Stimulated activated naive CD4-positive, alpha-beta T cell (primary cell): ENCODE results near the gene CDH4.
A peak's percentile ranks its signal among the peaks of the same experiment; 100 is the strongest.

Source experiments
- DNase-seq, 6 experiments: peaks; one replicate each; lab custom pipeline; 2025; lab: John Stamatoyannopoulos, UW

Gene CDH4

GRCh38 chr20:61281286-61281795 is 29.3 kb downstream of the CDH4 start:
- DNase-seq: no peak

- DNase-seq: no peak
Measured at GRCh38 chr20:61284752-61285151, 32.7 kb downstream of the CDH4 start.

- no peak for DNase-seq
Measured at GRCh38 chr20:61285152-61285645, 33.1 kb downstream of the CDH4 start.

GRCh38 chr20:61285691-61286090 is 33.6 kb downstream of the CDH4 start:
- DNase-seq: no peak

GRCh38 chr20:61287583-61288275 is 35.7 kb downstream of the CDH4 start:
- no peak for DNase-seq

- DNase-seq: no peak
Measured at GRCh38 chr20:61288331-61288784, 36.3 kb downstream of the CDH4 start.

- DNase-seq: no peak
Measured at GRCh38 chr20:61289166-61289565, 37.1 kb downstream of the CDH4 start.

GRCh38 chr20:61290721-61291120 is 38.7 kb downstream of the CDH4 start:
- DNase-seq: no peak

GRCh38 chr20:61291166-61291829 is 39.2 kb downstream of the CDH4 start:
- DNase-seq: no peak

GRCh38 chr20:61292391-61292790 is 40.3 kb downstream of the CDH4 start:
- DNase-seq: no peak

- DNase-seq: no peak
Measured at GRCh38 chr20:61292821-61293612, 41.0 kb downstream of the CDH4 start.

- peak in 1 of 6 experiments; percentile 5 for DNase-seq
Measured at GRCh38 chr20:61293951-61294350, 41.9 kb downstream of the CDH4 start.

- peak in 1 of 6 experiments; percentile 3 for DNase-seq
Measured at GRCh38 chr20:61295249-61295648, 43.2 kb downstream of the CDH4 start.

GRCh38 chr20:61295682-61296628 is 43.9 kb downstream of the CDH4 start:
- DNase-seq: no peak

- DNase-seq: no peak
Measured at GRCh38 chr20:61296629-61297019, 44.6 kb downstream of the CDH4 start.

GRCh38 chr20:61297491-61297890 is 45.4 kb downstream of the CDH4 start:
- DNase-seq: no peak

- DNase-seq: no peak
Measured at GRCh38 chr20:61297986-61298385, 45.9 kb downstream of the CDH4 start.

- DNase-seq: no peak
Measured at GRCh38 chr20:61298661-61299060, 46.6 kb downstream of the CDH4 start.

GRCh38 chr20:61299104-61299503 is 47.0 kb downstream of the CDH4 start:
- DNase-seq: no peak

- DNase-seq: no peak
Measured at GRCh38 chr20:61299618-61300017, 47.6 kb downstream of the CDH4 start.

GRCh38 chr20:61300293-61300692 is 48.2 kb downstream of the CDH4 start:
- no peak for DNase-seq
